GM12891 (cell line): ENCODE measurements around the gene ENOX1.

Source experiments
- DNase-seq: peaks from one replicate; pipeline ENCODE4 v3.0.0; 2011; ENCODE audit warnings: low spot score; ENCODE audit not compliant: insufficient read length
- FAIRE-seq: peaks from 2 replicates; lab custom pipeline; 2011; peaks lifted over from hg19 to GRCh38; lab: Jason Lieb, UNC
- PAX5 ChIP-seq: IDR thresholded peaks from 2 replicates; pipeline ENCODE4 v1.6.1; 2011; ENCODE audit warnings: low read length, moderate library complexity, mild to moderate bottlenecking; ENCODE audit not compliant: insufficient read depth, severe bottlenecking
- POLR2A ChIP-seq: IDR thresholded peaks from 2 replicates; pipeline ENCODE4 v1.6.1; 2011; ENCODE audit warnings: low read depth, low read length, control low read depth
- POLR2AphosphoS5 ChIP-seq: IDR thresholded peaks from 2 replicates; pipeline ENCODE4 v1.6.1; 2011; ENCODE audit warnings: low read depth, low read length, control low read depth
- POU2F2 ChIP-seq: IDR thresholded peaks from 2 replicates; pipeline ENCODE4 v1.6.1; 2011; ENCODE audit warnings: low read depth, mild to moderate bottlenecking, control low read depth, low read length, moderate library complexity
- SPI1 ChIP-seq: IDR thresholded peaks from 2 replicates; pipeline ENCODE4 v1.6.1; 2011; ENCODE audit warnings: low read depth, low read length, control low read depth
- TAF1 ChIP-seq: IDR thresholded peaks from 2 replicates; pipeline ENCODE4 v1.6.1; 2011; ENCODE audit warnings: low read depth, low read length, control low read depth

Gene ENOX1

DNA sequence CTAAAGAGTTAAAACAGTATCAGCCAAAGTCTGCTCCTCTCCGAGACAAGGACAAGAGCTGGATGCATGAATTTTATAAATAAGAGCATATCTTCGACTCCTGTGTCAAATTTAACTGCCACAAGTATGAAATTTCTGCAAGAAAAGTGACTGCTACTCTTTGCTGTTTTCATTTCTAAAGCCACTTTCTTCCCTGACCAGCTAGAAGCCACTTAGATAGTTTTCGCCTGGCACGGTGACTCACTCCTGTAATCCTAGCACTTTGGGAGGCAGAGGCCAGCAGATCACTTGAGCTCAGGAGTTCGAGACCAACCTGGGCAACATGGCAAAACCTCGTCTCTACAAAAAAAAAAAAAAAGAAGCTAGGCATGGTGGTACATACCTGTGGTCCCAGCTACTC is 61.3 kb downstream of the ENOX1 start:
- FAIRE-seq (no peak), DNase-seq (no peak)
- no peak for TF ChIP-seq POU2F2
- no peak for TF ChIP-seq POLR2A
- no peak for TF ChIP-seq SPI1
- no peak for TF ChIP-seq PAX5
- no peak for TF ChIP-seq TAF1
- TF ChIP-seq POLR2AphosphoS5, result no peak

DNA sequence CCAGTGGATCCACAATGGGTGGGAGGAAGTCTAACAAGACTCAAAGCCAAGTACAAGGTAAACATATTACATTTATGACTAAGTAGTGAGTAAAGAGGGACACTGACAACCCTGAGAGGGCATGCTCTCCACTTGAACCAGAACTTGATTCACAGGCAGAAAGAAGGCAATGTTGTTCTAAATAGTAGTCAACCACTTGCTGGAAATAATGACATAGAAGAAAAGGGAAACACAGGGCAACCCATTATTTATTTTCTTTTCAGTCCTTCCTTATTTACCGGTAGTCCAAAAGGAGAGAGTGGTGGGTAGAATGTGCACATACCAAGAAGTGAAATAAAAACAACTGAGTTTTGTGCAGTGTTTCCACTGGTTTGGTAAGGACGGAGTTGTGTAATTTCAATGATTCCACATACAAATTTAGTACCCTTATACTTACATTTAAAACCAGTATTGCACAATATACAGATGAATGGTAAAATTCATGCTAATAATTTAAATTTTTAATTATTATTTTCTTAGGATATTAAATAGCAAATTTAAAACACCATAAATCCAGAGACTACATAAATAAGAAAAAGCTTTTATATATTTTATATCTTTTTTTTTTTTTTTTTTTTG is 65.9 kb downstream of the ENOX1 start:
- DNase-seq (no peak), FAIRE-seq (no peak)
- TF ChIP-seq POLR2A, result no peak
- no peak for TF ChIP-seq POLR2AphosphoS5
- no peak for TF ChIP-seq POU2F2
- no peak for TF ChIP-seq PAX5
- no peak for TF ChIP-seq SPI1
- TF ChIP-seq TAF1, result no peak

DNA sequence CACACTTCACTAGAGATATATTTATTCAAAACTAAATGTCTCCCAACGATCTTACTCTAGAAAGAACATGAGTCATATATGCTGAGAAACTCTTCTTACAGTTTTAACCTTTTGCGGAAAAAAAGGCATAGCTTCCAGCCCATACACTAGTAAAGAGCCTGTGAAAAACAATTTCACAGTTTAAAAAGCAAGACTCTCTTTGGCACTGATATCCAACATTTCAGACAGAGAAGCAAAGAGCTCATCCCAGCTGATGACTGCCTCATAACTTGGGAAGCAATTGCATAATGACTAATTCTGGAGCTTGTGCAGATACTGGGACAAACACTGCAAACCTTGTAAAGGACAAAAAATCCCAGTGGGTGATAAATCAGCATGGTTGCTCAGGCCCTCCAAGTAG is 88.0 kb downstream of the ENOX1 start:
- no peak for TF ChIP-seq POU2F2
- no peak for TF ChIP-seq TAF1
- TF ChIP-seq POLR2A, result no peak
- TF ChIP-seq POLR2AphosphoS5, result no peak
- no peak for TF ChIP-seq PAX5
- no peak for TF ChIP-seq SPI1
- FAIRE-seq (no peak), DNase-seq (no peak)

DNA sequence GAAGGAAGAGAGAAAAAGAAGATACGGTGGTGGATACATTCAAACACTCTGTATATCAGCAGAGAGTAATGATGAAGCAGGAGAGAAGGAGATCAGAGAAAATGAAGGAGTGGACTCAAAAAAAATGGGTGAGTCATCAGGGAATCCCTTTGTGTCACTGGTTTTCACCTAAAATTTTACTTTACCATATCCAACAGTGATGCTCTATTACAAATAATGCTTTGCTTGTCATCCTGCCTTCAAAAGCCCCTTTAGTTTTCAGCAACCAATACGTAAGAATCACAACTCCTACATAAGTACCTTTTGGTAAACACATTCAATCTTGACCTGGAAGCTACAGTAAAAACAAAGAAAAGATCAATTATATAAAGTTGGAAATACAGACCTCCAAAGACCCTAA is 88.8 kb downstream of the ENOX1 start:
- no peak for DNase-seq
- FAIRE-seq, result no peak
- no peak for TF ChIP-seq SPI1
- TF ChIP-seq PAX5, result no peak
- no peak for TF ChIP-seq POLR2AphosphoS5

GRCh38 chr13:43697323-43697722 is 89.4 kb downstream of the ENOX1 start:
- FAIRE-seq (no peak), DNase-seq (no peak)
- TF ChIP-seq SPI1 (no peak), TAF1 (no peak), POLR2A (no peak), POLR2AphosphoS5 (no peak), POU2F2 (no peak), PAX5 (no peak)

- no peak for TF ChIP-seq POLR2A
- TF ChIP-seq PAX5, result no peak
- no peak for TF ChIP-seq SPI1
- TF ChIP-seq POLR2AphosphoS5, result no peak
- no peak for TF ChIP-seq TAF1
- TF ChIP-seq POU2F2, result no peak
- DNase-seq (no peak), FAIRE-seq (no peak)
Measured at GRCh38 chr13:43694146-43694664, 92.6 kb downstream of the ENOX1 start.

DNA sequence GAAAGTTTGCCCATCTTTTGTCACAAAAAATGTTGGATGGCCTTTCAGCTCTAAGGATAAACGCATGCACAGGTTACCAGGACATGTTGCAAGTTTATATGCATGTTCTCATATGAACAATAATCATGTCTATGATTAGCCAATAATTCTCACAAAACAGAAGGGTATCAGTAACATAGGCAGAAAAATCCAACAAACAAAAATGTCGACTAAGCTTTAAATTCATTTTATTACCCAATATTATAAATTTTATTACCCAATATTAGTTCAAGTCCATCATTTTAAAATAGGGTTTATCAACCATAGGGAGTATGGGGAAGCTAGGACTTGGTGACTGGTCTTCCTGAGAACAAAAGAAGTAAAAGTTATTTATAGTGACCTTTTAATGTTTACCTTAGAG is 93.1 kb downstream of the ENOX1 start:
- DNase-seq, result no peak
- FAIRE-seq, result no peak
- TF ChIP-seq POLR2A (no peak), TAF1 (no peak), SPI1 (no peak), PAX5 (no peak), POU2F2 (no peak), POLR2AphosphoS5 (no peak)

- DNase-seq, result no peak
- no peak for FAIRE-seq
Measured at GRCh38 chr13:43688227-43688907, 98.4 kb downstream of the ENOX1 start.

GRCh38 chr13:43687038-43687437 is 99.7 kb downstream of the ENOX1 start:
- FAIRE-seq, result no peak
- no peak for TF ChIP-seq POLR2AphosphoS5
- no peak for TF ChIP-seq PAX5
- TF ChIP-seq POU2F2, result no peak
- no peak for TF ChIP-seq TAF1
- TF ChIP-seq POLR2A, result no peak
- no peak for TF ChIP-seq SPI1
- DNase-seq, result no peak

More at GRCh38 chr13:43688227-43688907, 98.4 kb downstream of the ENOX1 start:
- TF ChIP-seq PAX5 (no peak), POLR2AphosphoS5 (no peak), SPI1 (no peak), POLR2A (no peak), POU2F2 (no peak), TAF1 (no peak)
